Body of pancreas (tissue), 4 donors: Measurements from ENCODE around the gene MPHOSPH6. TPM values are rescaled to one million over a fixed set of nuclear protein-coding genes. Genes with fewer than 3 reads are reported as not detected.
"Not testable (repeated sequence)": the region's sequence is repeated elsewhere in the genome, so short reads cannot be mapped to it uniquely, and the experiment has no call there.

ENCODE experiments used
- ATAC-seq: fragments of 150-250 bp; one replicate; pipeline ENCODE4 v1.9.1; 2016
- DNase-seq, 4 donors: peaks; one replicate each; pipeline ENCODE4 v3.0.0-alpha.2; 2019
- H3K27ac ChIP-seq, 4 donors: fragments of 200-600 bp; sonication (generic); 1 replicate in 3 of 4; 2 replicates in 1 of 4; pipeline versions ENCODE4 v1.5.1 to v1.6.1; 2016 to 2019; ENCODE audit warnings: mild to moderate bottlenecking in 1 of 4, mixed read lengths in 1 of 4, moderate library complexity in 1 of 4
- H3K27me3 ChIP-seq, 2 donors: fragments of 200-600 bp; sonication (generic); one replicate each; pipeline ENCODE4 v1.6.0; 2016; ENCODE audit warnings: mild to moderate bottlenecking in 1 of 2
- H3K36me3 ChIP-seq, 2 donors: fragments of 200-600 bp; sonication (generic); replicated peaks in 1 of 2; 2 replicates each; pipeline ENCODE4 v1.5.1; 2016; ENCODE audit warnings: low read depth in 2 of 2; ENCODE audit not compliant: insufficient read depth in 1 of 2
- H3K4me1 ChIP-seq: fragments of 200-600 bp; sonication (generic); one replicate; pipeline ENCODE4 v1.6.0; 2016
- H3K4me3 ChIP-seq, 2 donors: fragments of 200-600 bp; sonication (generic); 1 replicate in 1 of 2; 2 replicates in 1 of 2; pipeline ENCODE4 v1.5.1; 2016 to 2019
- H3K9me3 ChIP-seq, 3 donors: fragments of 200-600 bp; sonication (generic); 1 replicate in 2 of 3; 2 replicates in 1 of 3; pipeline ENCODE4 v1.5.1; 2016
- CTCF ChIP-seq, 7 experiments: fragments of 450-650 bp in 4 of 7; fragments of 200-600 bp in 3 of 7; sonication (generic) in 3 of 7; IDR thresholded peaks; one replicate each; pipeline ENCODE4 v1.5.1; 2016 to 2019; ENCODE audit warnings: antibody characterized with exemption in 7 of 7
- POLR2A ChIP-seq, 3 donors: fragments of 450-650 bp; IDR thresholded peaks; one replicate each; pipeline ENCODE4 v1.6.1; 2016; ENCODE audit warnings: antibody characterized with exemption in 3 of 3, mild to moderate bottlenecking in 2 of 3
- WGBS, 2 donors: methylation state at CpG; one replicate each; pipeline ENCODE4 v1.1.5; 2017; 5-methylcytosine and 5-hydroxymethylcytosine counted together
- intact Hi-C: fragments of 100-400 bp; cut with DNase I; formaldehyde crosslinking; loops from one replicate; pipeline ENCODE4 v1.15.1; 2023
- total RNA-seq, 2 donors: library from RNA; depleted of rRNA; stranded (reverse); fragments of >200 nt; gene quantifications; one replicate each; pipeline ENCODE4 v1.1.0, GENCODE V29; 2016

Gene MPHOSPH6
- total RNA-seq, 2 donors from 2014 or later: 13.5 to 21.0 TPM

- Histone ChIP-seq H3K4me1 (no peaks in the 10 kb centered on the region), H3K36me3 (no peaks in the 10 kb centered on the region), H3K9me3 (no peaks in the 10 kb centered on the region), H3K27ac (no peak overlapping the region), H3K27me3 (no peaks in the 10 kb centered on the region), H3K4me3 (no peak overlapping the region)
- DNase-seq: no peak
- no peak for TF ChIP-seq CTCF (IDR thresholded peaks at IDR 0.05)
- no peak for TF ChIP-seq POLR2A (IDR thresholded peaks at IDR 0.05)
- 86 to 92% methylated on average over 1 of the region's 1 CpG for WGBS, 2 donors
- ATAC-seq: no peak
- intact Hi-C loops: no loop called here
Observed at GRCh38 chr16:82150549-82150948, 19.5 kb downstream of the MPHOSPH6 start.

GRCh38 chr16:82149536-82149935 lies 20.5 kb downstream of the MPHOSPH6 start:
- TF ChIP-seq POLR2A (IDR thresholded peaks at IDR 0.05) (no peak), CTCF (IDR thresholded peaks at IDR 0.05) (no peak)
- Histone ChIP-seq H3K4me1 (no peaks in the 10 kb centered on the region), H3K27me3 (no peaks in the 10 kb centered on the region), H3K36me3 (no peaks in the 10 kb centered on the region), H3K27ac (no peak overlapping the region), H3K9me3 (no peaks in the 10 kb centered on the region), H3K4me3 (no peak overlapping the region)
- ATAC-seq (no peak), DNase-seq (no peak)
- intact Hi-C loops: no loop called here
- 80 to 92% methylated on average over 2 of the region's 2 CpGs for WGBS, 2 donors

- TF ChIP-seq POLR2A (IDR thresholded peaks at IDR 0.05): no peak
- no peak for TF ChIP-seq CTCF (IDR thresholded peaks at IDR 0.05)
- intact Hi-C loops: no loop called here
- DNase-seq: no peak
- no peaks in the 10 kb centered on the region for H3K4me1 ChIP-seq
- H3K4me3 ChIP-seq: no peak overlapping the region
- ATAC-seq: no peak
- no peak overlapping the region for H3K27ac ChIP-seq
- 96 to 98% methylated on average over 5 of the region's 5 CpGs for WGBS, 2 donors
- no peaks in the 10 kb centered on the region for H3K36me3 ChIP-seq
- H3K9me3 ChIP-seq: no peaks in the 10 kb centered on the region
- H3K27me3 ChIP-seq: no peaks in the 10 kb centered on the region
Observed at GRCh38 chr16:82147546-82147945, 22.5 kb downstream of the MPHOSPH6 start.

GRCh38 chr16:82146957-82147356 lies 23.1 kb downstream of the MPHOSPH6 start:
- H3K4me1 ChIP-seq: no peaks in the 10 kb centered on the region
- no peak for TF ChIP-seq POLR2A (IDR thresholded peaks at IDR 0.05)
- TF ChIP-seq CTCF (IDR thresholded peaks at IDR 0.05): no peak
- H3K36me3 ChIP-seq: no peaks in the 10 kb centered on the region
- no peak overlapping the region for H3K4me3 ChIP-seq
- no peaks in the 10 kb centered on the region for H3K9me3 ChIP-seq
- DNase-seq (no peak), ATAC-seq (no peak)
- no peaks in the 10 kb centered on the region for H3K27me3 ChIP-seq
- WGBS, 2 donors: 75 to 77% methylated on average over 4 to 5 of the region's 5 CpGs
- intact Hi-C loops: no loop called here
- H3K27ac ChIP-seq: no peak overlapping the region

- no peak overlapping the region for H3K27ac ChIP-seq
- no peaks in the 10 kb centered on the region for H3K27me3 ChIP-seq
- H3K4me3 ChIP-seq: no peak overlapping the region
- H3K36me3 ChIP-seq: no peaks in the 10 kb centered on the region
- no peak for ATAC-seq
- H3K4me1 ChIP-seq: no peaks in the 10 kb centered on the region
- whole genome bisulfite sequencing, 2 donors: 64 to 93% methylated on average over 3 of the region's 3 CpGs
- no peak for TF ChIP-seq POLR2A (IDR thresholded peaks at IDR 0.05)
- TF ChIP-seq CTCF (IDR thresholded peaks at IDR 0.05): no peak
- intact Hi-C loops: no loop called here
- no peak for DNase-seq
- H3K9me3 ChIP-seq: no peaks in the 10 kb centered on the region
Observed at GRCh38 chr16:82146556-82146955, 23.5 kb downstream of the MPHOSPH6 start.

GRCh38 chr16:82139286-82139571 lies 30.8 kb downstream of the MPHOSPH6 start:
- DNase-seq, H3K4me3 ChIP-seq, H3K9me3 ChIP-seq, intact Hi-C loops, H3K36me3 ChIP-seq, H3K27ac ChIP-seq, H3K4me1 ChIP-seq, ATAC-seq, H3K27me3 ChIP-seq: not testable (repeated sequence)
- WGBS, 2 donors: 62 to 88% methylated on average over 19 of the region's 19 CpGs
